ENCODE data around the gene GOLGA6L10.
"Not testable (repeated sequence)": the region's sequence is repeated elsewhere in the genome, so short reads cannot be mapped to it uniquely, and the experiment has no call there.

DNA sequence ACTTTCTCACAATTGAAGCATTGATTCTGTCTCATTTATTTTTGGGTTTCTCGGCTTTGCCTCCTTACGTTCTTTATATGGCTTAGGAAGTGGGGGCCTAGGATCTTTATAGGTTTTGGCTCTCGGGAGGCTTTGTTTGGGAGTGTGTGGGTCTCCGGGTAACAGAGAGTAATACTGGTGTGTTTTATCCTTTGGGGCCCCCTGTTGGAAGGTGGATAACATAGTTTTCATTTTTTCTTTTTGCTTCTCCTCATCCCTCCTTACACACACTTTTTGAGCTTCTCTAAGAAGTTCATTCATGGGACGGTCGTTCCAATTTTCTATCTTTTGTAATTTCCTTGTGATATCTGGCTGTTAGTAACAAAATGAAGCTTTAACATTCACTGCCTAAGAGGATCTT lies 30.3 kb upstream of the GOLGA6L10 start:
- TF ChIP-seq, protein P1, sequence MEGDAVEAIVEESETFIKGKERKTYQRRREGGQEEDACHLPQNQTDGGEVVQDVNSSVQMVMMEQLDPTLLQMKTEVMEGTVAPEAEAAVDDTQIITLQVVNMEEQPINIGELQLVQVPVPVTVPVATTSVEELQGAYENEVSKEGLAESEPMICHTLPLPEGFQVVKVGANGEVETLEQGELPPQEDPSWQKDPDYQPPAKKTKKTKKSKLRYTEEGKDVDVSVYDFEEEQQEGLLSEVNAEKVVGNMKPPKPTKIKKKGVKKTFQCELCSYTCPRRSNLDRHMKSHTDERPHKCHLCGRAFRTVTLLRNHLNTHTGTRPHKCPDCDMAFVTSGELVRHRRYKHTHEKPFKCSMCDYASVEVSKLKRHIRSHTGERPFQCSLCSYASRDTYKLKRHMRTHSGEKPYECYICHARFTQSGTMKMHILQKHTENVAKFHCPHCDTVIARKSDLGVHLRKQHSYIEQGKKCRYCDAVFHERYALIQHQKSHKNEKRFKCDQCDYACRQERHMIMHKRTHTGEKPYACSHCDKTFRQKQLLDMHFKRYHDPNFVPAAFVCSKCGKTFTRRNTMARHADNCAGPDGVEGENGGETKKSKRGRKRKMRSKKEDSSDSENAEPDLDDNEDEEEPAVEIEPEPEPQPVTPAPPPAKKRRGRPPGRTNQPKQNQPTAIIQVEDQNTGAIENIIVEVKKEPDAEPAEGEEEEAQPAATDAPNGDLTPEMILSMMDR (IDR thresholded peaks at IDR 0.05) = peak; percentile 35; the same call in 1 of the 2 replicates
- TF ChIP-seq, protein P2, sequence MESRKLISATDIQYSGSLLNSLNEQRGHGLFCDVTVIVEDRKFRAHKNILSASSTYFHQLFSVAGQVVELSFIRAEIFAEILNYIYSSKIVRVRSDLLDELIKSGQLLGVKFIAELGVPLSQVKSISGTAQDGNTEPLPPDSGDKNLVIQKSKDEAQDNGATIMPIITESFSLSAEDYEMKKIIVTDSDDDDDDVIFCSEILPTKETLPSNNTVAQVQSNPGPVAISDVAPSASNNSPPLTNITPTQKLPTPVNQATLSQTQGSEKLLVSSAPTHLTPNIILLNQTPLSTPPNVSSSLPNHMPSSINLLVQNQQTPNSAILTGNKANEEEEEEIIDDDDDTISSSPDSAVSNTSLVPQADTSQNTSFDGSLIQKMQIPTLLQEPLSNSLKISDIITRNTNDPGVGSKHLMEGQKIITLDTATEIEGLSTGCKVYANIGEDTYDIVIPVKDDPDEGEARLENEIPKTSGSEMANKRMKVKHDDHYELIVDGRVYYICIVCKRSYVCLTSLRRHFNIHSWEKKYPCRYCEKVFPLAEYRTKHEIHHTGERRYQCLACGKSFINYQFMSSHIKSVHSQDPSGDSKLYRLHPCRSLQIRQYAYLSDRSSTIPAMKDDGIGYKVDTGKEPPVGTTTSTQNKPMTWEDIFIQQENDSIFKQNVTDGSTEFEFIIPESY (IDR thresholded peaks at IDR 0.05; ENCODE audit: borderline replicate concordance, low read depth) = not testable (repeated sequence)
- TF ChIP-seq RAD21 (IDR thresholded peaks at IDR 0.05; ENCODE audit: low read length); RFX5 (IDR thresholded peaks at IDR 0.05; ENCODE audit: low read length); YY1 (IDR thresholded peaks at IDR 0.05; ENCODE audit: low read depth); GABPA (IDR thresholded peaks at IDR 0.05; ENCODE audit: low read depth); FOSL2 (IDR thresholded peaks at IDR 0.05; ENCODE audit: borderline replicate concordance, low read depth); MEF2A (IDR thresholded peaks at IDR 0.05; ENCODE audit: borderline replicate concordance, low read depth); NRF1 (IDR thresholded peaks at IDR 0.05; ENCODE audit: low read depth, low read length); SIN3A (IDR thresholded peaks at IDR 0.05; ENCODE audit: borderline replicate concordance, low read depth, low read length): not testable (repeated sequence)
- TF ChIP-seq, protein P3, sequence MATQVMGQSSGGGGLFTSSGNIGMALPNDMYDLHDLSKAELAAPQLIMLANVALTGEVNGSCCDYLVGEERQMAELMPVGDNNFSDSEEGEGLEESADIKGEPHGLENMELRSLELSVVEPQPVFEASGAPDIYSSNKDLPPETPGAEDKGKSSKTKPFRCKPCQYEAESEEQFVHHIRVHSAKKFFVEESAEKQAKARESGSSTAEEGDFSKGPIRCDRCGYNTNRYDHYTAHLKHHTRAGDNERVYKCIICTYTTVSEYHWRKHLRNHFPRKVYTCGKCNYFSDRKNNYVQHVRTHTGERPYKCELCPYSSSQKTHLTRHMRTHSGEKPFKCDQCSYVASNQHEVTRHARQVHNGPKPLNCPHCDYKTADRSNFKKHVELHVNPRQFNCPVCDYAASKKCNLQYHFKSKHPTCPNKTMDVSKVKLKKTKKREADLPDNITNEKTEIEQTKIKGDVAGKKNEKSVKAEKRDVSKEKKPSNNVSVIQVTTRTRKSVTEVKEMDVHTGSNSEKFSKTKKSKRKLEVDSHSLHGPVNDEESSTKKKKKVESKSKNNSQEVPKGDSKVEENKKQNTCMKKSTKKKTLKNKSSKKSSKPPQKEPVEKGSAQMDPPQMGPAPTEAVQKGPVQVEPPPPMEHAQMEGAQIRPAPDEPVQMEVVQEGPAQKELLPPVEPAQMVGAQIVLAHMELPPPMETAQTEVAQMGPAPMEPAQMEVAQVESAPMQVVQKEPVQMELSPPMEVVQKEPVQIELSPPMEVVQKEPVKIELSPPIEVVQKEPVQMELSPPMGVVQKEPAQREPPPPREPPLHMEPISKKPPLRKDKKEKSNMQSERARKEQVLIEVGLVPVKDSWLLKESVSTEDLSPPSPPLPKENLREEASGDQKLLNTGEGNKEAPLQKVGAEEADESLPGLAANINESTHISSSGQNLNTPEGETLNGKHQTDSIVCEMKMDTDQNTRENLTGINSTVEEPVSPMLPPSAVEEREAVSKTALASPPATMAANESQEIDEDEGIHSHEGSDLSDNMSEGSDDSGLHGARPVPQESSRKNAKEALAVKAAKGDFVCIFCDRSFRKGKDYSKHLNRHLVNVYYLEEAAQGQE (IDR thresholded peaks at IDR 0.05; ENCODE audit: low read depth, low read length) = not testable (repeated sequence)

Measured in SK-N-SH (cell line).